Spleen (tissue), 7 donors: ENCODE results near the gene SURF2.

Experiments
- POLR2A ChIP-seq, 3 donors: fragments of 450-650 bp; IDR thresholded peaks; one replicate each; pipeline ENCODE4 v1.5.1; 2017; ENCODE audit warnings: antibody characterized with exemption in 3 of 3, mild to moderate bottlenecking in 1 of 3
- TF ChIP-seq, protein P1 (sequence below), 11 experiments: fragments of 200-600 bp in 7 of 11; fragments of 450-650 bp in 4 of 11; sonication (generic) in 4 of 11; IDR thresholded peaks in 8 of 11; conservative IDR thresholded peaks in 3 of 11; 1 replicate in 7 of 11; 2 replicates in 4 of 11; pipeline versions ENCODE4 v1.4.0 to v1.8.0; 2016 to 2021; ENCODE audit warnings: antibody characterized with exemption in 11 of 11, inconsistent platforms in 4 of 11, mild to moderate bottlenecking in 1 of 11
- donor health status: DM: no; HTN: no; CAD: no; lungs with moderate emphysema.
- donor health status: DM: no; HTN: no; CAD: no.
- donor health status: DM: no; HTN: no; CAD: no.

GRCh38 chr9:133397895-133398294 lies 41.5 kb downstream of the SURF2 start:
- TF ChIP-seq, protein P1, sequence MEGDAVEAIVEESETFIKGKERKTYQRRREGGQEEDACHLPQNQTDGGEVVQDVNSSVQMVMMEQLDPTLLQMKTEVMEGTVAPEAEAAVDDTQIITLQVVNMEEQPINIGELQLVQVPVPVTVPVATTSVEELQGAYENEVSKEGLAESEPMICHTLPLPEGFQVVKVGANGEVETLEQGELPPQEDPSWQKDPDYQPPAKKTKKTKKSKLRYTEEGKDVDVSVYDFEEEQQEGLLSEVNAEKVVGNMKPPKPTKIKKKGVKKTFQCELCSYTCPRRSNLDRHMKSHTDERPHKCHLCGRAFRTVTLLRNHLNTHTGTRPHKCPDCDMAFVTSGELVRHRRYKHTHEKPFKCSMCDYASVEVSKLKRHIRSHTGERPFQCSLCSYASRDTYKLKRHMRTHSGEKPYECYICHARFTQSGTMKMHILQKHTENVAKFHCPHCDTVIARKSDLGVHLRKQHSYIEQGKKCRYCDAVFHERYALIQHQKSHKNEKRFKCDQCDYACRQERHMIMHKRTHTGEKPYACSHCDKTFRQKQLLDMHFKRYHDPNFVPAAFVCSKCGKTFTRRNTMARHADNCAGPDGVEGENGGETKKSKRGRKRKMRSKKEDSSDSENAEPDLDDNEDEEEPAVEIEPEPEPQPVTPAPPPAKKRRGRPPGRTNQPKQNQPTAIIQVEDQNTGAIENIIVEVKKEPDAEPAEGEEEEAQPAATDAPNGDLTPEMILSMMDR (IDR thresholded peaks at IDR 0.05 in 8 of 11, conservative IDR thresholded peaks at IDR 0.05 in 3 of 11) = no peak
- no peak for TF ChIP-seq POLR2A (IDR thresholded peaks at IDR 0.05)
